HG03575 (cell line): Measurements from ENCODE around the gene CCDC150.
"Not testable (repeated sequence)": the region's sequence is repeated elsewhere in the genome, so short reads cannot be mapped to it uniquely, and the experiment has no call there.

Experiments used
- ATAC-seq: cut with Tn5 transposase; IDR thresholded peaks from one replicate; pipeline ENCODE4 v1.9.1; 2021; ENCODE audit not compliant: unreplicated experiment, insufficient number of reproducible peaks, low FRiP score; ENCODE audit errors: extremely low read depth

Gene CCDC150

DNA sequence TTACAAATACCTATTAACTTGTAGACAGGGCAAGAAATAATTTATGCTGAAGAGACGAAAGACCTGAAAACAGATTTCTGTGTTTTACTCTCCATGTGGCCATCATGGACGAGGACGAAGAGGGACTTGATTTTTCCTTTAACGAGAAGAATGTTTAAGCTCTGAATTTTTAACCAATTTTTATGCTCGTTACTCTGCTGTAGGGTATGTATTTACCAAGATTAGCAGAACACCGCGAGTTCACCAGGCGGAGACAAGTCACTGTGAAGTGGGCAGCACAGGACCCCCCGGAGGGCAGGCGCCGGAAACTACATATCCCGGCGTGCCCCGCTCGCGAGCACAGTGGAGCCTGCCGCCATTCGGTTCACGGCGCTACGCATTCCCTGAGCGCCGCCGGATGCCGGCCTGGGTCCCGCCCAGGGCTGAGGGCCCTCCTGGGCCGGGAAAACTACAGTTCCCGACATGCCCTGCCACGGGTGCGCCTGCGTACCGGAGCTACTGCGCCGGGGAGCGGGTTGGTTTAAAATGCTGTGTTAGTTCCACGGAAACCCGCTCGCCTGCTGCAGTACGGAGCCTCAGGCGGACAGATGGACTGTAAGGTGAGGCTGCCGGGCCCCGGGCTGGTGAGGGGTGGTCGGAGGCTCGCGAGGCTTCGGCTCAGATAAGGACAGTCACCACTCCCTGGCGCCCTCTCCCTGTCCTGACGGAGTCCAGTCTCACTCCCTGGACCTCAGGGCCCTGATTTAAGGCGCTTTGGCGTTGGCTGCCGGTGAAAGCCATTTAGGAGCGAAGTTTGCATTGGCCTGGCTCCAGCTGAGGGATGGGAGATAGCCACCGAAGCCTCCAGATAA lies at the start of gene CCDC150:
CCDC150 (plus strand) TSS at position 536 of the 851 bp plus-strand sequence; CDS start at position 588, 52 bp downstream.
- ATAC-seq, result peak; percentile 99

GRCh38 chr2:196590286-196590685 lies 49.2 kb upstream of the CCDC150 start:
- ATAC-seq, result no peak

DNA sequence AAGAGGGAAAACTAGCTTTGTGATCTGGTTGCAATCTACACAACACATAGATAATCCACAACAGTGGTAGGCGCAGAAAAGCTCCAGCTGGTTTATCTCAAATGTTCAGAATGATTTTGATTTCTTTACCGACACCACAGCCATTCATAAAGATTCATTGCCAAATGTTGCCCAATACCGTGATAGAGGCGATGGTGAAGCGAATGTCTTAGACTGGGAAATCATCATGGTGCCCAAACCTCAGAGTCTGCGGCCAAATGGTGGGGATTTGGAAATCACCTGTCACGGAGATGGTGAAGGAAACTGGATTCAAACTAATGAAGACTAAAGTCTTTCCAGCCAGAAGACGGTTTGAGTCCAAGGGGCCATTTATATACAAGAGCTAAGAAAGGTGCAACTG lies 48.5 kb upstream of the CCDC150 start:
- ATAC-seq, result no peak

- no peak for ATAC-seq
Measured at GRCh38 chr2:196591621-196592022, 47.9 kb upstream of the CCDC150 start.

DNA sequence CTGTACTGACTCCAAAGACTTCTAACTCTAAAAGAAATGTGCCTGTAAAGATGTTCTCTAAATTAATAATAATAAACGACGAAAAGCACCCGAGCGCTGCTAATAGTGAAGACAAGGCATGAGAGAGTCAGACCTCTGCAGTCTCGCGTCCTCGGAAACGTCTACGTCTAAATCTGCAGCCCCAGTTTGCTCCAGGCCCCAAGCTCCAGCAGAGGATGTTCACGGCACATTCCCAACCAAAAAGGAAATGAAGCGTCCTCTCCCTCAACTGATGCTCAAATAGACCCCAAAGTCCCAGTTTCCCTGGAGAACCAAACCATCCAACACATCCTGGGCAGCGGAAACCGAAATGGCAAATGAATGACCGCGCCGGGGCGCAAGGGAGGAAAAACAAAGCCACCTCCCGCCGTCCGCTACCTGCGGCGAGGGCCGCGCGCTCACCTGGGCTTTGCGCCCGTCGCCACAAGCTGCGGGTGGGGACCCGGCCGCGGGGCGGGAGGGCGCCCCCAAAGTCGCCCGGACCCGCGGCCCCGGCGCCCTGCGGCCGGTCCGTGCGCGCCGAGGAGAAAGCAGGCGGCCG lies 47.1 kb upstream of the CCDC150 start:
- no peak for ATAC-seq

DNA sequence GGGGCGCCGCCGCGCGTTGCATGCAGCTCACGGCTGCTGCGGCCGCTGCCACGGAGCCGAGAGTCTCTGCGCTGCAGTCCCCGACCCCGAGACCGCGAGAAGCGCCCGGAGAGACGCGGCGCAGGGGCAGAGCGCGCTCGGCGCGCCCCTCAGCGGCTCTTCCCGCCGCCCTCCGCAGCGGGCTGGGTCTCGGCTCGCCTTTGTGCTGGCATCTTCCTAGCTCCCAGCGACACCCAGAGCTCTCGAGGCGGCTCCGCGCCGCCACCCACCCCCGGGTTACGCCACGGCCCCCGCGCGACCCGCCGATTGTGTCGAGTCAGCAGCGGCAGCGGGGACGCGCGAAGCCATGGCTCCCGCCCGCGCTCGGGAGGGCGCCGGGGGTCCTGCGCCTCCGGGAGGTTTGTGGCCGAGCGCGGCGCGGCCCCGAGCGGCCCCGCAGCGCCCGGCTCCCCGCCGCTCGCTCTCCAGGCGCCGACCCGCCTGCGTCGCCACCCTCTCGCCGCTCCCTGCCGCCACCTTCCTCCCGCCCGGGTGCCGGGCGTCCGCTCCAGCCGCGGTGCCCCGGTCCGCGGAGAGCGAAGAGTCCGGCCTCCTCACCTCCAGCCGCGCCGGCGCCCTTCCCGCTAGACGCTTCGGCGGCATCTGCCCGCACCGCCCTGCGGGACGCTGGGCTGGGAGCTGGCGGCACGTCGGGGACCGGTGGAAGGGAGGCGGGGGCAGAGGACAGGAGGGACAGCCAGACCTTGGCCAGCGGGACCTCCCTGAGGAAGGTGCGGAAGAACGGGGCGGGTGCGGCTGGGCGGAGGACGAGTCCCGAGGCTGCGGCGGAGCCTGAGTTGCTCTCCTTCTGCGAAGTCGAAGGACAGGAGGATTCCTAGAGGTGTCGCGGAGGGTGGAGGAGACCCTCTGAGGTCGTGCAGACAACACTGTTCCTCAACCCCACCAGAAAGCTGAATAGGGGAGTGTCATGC lies 46.3 kb upstream of the CCDC150 start, which contains the start of gene HECW2:
HECW2 (minus strand) TSS at position 644 of the 971 bp plus-strand sequence.
- no peak for ATAC-seq

- ATAC-seq, result no peak
Measured at GRCh38 chr2:196594158-196594557, 45.4 kb upstream of the CCDC150 start.

GRCh38 chr2:196597531-196597930 lies 42.0 kb upstream of the CCDC150 start:
- no peak for ATAC-seq

GRCh38 chr2:196598412-196598811 lies 41.1 kb upstream of the CCDC150 start:
- ATAC-seq, result no peak

DNA sequence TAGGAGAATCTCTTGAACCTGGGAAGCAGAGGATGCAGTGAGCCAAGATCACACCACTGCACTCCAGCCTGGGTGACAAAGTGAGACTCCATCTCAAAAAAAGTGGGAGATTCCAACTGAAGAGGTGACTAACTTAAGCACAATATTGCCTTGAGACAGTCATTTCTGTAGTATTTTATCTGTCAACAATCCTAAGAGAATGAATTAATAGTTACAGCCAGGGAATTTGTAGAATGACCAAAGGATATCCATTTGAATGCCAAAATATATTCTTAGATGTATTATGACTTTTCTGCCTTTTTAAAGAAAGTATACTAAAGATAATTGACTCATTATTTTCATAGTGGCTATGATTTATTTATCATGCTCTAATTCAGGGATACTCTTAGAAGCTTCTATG lies 40.7 kb upstream of the CCDC150 start:
- ATAC-seq, result no peak

GRCh38 chr2:196601430-196602306 lies 37.8 kb upstream of the CCDC150 start:
- ATAC-seq, result no peak

- ATAC-seq, result no peak
Measured at GRCh38 chr2:196604196-196604595, 35.3 kb upstream of the CCDC150 start.

DNA sequence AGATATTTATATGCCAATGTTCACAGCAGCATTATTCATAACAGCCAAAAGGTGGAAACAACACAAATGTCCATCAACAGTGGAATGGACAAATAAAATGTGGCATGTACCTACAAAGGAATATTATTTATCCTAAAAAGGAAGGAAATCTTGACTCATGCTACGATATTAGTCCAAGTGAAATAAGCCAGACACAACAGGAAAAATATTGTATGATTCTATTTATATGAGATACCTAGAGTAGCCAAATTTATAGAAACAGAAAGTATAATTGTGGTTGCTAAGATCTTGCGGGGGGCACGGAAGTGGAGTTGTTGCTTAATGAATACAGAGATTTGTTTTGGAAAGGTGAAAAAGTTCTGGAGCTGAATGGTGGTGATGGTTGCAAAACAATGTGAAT lies 33.0 kb upstream of the CCDC150 start:
- no peak for ATAC-seq

- ATAC-seq, result no peak
Measured at GRCh38 chr2:196607073-196607472, 32.4 kb upstream of the CCDC150 start.

DNA sequence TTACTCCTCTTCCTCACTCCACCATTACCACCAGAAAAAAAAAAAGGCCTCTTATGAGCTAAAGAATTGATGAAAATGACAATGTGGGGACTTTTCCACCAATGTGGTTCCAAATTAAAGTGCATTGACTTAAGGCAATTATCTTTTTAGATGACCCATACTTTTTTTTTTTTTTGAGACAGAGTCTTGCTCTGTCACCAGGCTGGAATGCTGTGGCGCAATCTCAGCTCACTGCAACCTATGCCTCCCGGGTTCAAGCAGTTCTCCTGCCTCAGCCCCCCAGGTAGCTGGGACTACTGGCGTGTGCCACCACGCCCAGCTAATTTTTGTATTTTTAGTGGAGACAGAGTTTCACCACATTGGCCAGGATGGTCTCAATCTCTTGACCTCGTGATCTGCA lies 31.6 kb upstream of the CCDC150 start:
- ATAC-seq, result not testable (repeated sequence)

DNA sequence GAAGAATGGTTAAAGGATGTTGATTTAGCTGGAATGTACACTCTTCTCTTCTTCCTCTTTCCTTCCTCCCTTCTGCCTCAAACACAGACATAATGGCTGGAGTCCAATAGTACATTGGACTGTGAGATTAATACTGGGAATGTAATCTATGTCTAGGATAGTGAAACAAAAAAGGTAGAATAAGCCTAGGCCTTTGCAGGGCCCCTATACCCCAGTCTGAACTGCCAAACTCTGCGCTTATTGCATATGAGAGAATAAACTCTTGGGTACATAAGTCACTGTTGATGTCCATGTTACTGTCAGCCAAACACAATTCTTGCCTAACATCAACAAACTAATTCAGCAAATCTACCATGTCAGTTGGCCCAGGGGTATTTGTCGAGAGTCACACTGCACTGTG lies 29.7 kb upstream of the CCDC150 start:
- ATAC-seq, result no peak

DNA sequence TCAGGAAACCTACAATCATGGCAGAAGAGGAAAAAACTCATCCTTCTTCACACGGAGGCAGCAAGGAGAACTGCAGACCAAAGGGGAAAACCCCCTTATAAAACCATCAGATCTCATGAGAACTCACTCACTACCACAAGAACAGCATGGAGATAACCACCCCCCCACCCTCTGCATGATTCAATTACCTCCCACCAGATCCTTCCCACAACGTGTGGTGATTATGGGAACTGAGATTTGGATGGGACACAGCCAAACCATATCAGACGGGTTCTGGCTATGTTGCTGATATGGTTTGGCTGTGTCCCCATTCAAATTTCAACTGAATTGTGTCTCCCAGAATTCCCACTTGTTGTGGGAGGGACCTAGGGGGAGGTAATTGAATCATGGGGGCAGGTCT lies 28.7 kb upstream of the CCDC150 start:
- no peak for ATAC-seq

DNA sequence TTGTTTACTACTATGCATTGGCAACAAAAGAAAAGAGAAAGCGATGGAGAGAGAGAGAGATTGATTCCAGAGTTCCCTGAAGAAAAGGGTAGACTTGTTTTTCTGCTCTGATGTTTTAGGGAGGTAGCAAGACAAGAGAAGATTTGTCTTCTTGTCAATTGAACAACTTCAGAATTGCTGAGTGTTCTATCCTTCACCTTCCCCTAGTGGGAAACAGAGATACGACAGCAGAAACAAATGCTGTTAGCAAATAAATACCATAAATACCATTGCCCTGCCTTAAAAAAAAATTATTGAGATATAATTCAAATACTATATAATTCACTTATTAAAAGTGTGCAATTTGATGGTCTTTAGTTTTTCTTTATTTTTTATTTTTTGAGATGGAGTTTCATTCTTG lies 26.2 kb upstream of the CCDC150 start:
- no peak for ATAC-seq
